ENCODE data around the gene GRIK4.
A peak's percentile ranks its signal among the peaks of the same experiment; 100 is the strongest.

Gene GRIK4

DNA sequence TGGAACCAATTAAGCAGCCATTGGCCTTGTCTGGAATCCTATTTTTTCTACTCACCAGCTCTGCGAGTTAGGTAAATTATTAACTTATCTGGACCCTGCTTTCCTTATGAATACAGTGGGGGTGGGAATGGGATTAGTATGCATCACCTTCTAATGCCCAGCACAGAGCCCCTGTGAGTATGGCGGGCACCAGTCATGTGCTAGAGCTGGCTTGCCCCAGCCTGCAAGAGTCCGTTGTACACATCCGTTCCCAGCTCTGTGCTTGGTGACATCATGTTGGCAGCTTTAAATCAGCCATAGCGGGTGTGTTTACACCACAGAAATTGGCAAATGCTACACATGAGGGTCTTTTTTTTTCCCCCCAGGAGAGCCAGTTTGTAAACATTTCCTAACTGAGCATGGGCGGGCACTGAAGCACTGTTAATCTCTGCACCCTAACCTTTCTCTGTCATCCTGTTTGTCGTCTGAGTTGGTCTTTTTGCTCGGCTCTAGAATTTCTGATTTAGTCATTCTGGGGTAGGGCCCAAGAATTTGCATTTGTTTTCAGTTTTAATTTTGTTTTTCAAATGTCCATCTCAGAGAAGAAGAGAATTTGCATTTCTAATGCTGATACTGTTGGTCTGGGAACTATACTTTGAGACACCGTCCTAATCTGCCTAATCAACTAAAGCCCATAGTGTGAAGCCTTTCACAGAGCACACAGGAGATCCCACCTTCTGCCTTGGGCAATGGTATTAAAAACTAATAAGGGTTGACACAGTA, 382.1 kb downstream of the GRIK4 start:
- peaks cover 12 to 53% of the 10 kb centered on the region in 2 donors for H3K27me3 Mint-ChIP-seq
- no peak overlapping the region for H3K4me3 Mint-ChIP-seq
- no peaks in the 10 kb centered on the region for H3K36me3 Mint-ChIP-seq (ENCODE audit: insufficient read depth)
- peaks cover 0 to 4% of the 10 kb centered on the region in 2 donors for H3K4me1 Mint-ChIP-seq (ENCODE audit: low read depth in 2 of 2)
- no peak overlapping the region for H3K27ac Mint-ChIP-seq
- DNase-seq: no peak
- no peak for ATAC-seq (replicated peaks)
- no peaks in the 10 kb centered on the region for H3K9me3 Mint-ChIP-seq

DNA sequence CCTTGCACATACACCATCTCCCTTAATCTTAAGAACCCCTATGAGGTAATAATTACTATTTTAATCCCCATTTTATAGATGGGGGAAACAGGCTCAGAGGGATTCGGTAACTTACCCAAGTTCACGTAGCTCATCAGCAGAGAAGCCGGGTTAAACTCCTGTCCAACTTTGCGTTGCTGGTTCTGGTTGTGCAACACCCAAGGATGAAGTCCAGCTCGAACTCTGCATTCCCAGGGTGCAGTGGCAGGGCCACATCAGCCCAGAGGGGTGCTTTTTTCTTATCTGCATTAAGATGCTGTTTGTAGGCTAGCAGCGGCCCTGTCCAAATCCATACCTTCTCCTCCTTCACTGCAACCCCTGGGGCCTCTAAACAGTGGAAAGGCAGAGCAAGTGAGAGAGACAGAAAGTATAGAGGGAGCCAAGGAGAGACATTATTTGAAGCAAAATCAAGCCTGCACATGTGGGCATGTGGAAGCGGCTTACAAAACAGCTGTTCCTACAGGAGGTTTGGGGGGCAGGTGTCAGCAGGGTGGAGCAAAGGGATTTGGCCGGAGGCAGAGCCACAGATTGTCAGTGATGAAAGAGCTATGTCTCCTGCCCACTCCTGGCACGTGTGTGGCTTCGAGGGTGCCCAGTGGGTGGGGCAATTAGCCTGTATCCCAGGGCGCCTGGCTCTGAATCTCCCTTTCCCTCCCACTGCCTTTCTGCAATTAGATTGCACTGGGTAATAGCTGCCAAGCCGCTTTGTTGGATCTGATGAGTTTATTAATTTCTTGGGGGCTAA, 382.8 kb downstream of the GRIK4 start:
- Mint-ChIP-seq H3K27ac (no peak overlapping the region), H3K36me3 (ENCODE audit: insufficient read depth) (no peaks in the 10 kb centered on the region), H3K4me1 (ENCODE audit: low read depth in 2 of 2) (peaks cover 0 to 4% of the 10 kb centered on the region in 2 donors), H3K9me3 (no peaks in the 10 kb centered on the region), H3K27me3 (peaks cover 12 to 48% of the 10 kb centered on the region in 2 donors), H3K4me3 (no peak overlapping the region)
- DNase-seq (no peak), ATAC-seq (replicated peaks) (no peak)

DNA sequence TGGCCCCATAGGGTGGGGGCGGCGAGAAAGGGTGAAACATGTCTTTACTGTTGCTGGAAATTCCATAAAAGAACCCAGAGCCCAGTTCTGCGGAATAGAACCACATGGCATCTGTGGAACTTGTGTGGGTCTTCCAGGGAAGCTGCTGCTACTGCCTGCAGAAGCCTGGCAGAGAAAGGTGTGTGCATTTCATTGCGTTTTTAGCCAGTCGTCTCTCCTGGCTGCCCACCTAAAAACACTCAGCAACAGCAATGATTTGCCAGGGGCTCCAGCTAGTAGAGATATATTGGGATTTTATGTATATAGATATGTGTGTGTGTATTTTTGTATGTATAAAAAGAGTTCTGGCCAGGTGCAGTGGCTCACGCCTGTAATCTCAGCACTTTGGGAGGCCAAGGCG, 385.1 kb downstream of the GRIK4 start:
- no peak for DNase-seq
- no peak overlapping the region for H3K4me3 Mint-ChIP-seq
- H3K36me3 Mint-ChIP-seq (ENCODE audit: insufficient read depth): no peaks in the 10 kb centered on the region
- H3K27me3 Mint-ChIP-seq: peaks cover 12 to 35% of the 10 kb centered on the region in 2 donors
- no peaks in the 10 kb centered on the region for H3K9me3 Mint-ChIP-seq
- H3K27ac Mint-ChIP-seq: no peak overlapping the region
- peaks cover 0 to 4% of the 10 kb centered on the region in 2 donors for H3K4me1 Mint-ChIP-seq (ENCODE audit: low read depth in 2 of 2)
- ATAC-seq (replicated peaks): no peak

DNA sequence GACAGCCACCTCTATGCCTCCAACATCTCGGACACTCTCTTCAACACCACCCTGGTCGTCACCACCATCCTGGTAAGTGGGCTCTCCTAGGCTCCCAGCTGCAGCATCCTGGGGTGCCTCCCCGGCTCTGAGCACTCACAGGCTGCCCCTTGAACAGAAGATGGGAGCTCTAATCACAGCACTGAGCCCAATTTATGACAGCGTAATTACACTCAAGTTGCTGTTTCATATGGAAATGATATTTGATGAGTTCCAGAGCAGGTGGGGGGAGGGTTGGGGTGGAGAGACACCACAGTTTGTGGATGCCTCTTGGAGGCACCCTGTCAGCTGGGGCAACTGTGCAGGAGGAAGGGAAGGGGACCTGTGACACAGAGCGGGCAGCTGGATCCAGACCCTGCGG, 387.0 kb downstream of the GRIK4 start:
- ATAC-seq (replicated peaks) (no peak), DNase-seq (no peak)
- Mint-ChIP-seq H3K4me1 (ENCODE audit: low read depth in 2 of 2) (peaks cover 0 to 4% of the 10 kb centered on the region in 2 donors), H3K4me3 (no peak overlapping the region), H3K36me3 (ENCODE audit: insufficient read depth) (no peaks in the 10 kb centered on the region), H3K27me3 (peaks cover 5 to 26% of the 10 kb centered on the region in 2 donors), H3K27ac (no peak overlapping the region), H3K9me3 (no peaks in the 10 kb centered on the region)

DNA sequence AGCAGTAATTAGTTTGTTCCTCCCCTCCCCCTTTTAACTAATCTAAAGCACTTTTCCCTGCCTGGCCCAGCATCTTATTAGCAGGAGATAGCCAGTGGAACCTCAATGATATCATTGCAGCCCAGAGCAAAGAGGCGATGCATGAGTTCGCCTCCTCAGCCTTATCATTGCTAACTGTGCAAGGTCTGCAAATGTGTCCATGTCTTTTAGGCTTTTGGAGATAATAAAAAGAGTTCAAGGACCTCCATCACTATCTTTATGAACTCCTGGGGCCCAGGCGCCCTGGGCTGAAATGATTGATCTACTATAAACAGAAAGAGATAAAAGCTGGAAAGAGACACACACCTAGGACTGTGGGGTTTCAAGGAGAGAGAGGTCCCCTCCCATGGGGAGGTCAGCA, 388.2 kb downstream of the GRIK4 start:
- Mint-ChIP-seq H3K27me3 (peaks cover 5 to 20% of the 10 kb centered on the region in 2 donors), H3K27ac (no peak overlapping the region), H3K36me3 (ENCODE audit: insufficient read depth) (no peaks in the 10 kb centered on the region), H3K9me3 (no peaks in the 10 kb centered on the region), H3K4me3 (no peak overlapping the region), H3K4me1 (ENCODE audit: low read depth in 2 of 2) (peaks cover 0 to 4% of the 10 kb centered on the region in 2 donors)
- no peak for DNase-seq
- no peak for ATAC-seq (replicated peaks)

DNA sequence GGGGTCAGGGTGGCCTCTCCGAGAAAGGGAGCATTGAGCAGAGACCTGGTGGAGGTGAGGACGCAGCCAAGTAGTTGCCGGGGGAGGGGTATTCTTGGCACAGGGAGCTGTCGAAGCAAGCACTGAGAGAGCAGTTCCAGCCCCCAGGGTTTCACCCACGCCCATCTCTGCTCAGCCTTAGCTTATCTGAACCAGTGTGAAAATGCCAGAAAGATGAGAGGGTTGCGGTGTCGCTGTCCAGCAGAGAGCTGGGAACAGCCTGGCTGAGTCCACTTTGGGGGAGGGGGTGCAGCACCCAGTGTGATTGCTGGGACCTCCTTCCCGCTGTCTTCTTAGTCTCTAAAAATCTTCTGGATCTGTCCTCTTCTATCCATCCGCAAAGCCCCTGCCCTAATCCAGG, 389.1 kb downstream of the GRIK4 start:
- no peaks in the 10 kb centered on the region for H3K9me3 Mint-ChIP-seq
- DNase-seq: no peak
- no peak overlapping the region for H3K4me3 Mint-ChIP-seq
- H3K36me3 Mint-ChIP-seq (ENCODE audit: insufficient read depth): no peaks in the 10 kb centered on the region
- peaks cover 5 to 11% of the 10 kb centered on the region in 2 donors for H3K27me3 Mint-ChIP-seq
- H3K4me1 Mint-ChIP-seq (ENCODE audit: low read depth in 2 of 2): peaks cover 0 to 4% of the 10 kb centered on the region in 2 donors
- H3K27ac Mint-ChIP-seq: no peak overlapping the region
- no peak for ATAC-seq (replicated peaks)

DNA sequence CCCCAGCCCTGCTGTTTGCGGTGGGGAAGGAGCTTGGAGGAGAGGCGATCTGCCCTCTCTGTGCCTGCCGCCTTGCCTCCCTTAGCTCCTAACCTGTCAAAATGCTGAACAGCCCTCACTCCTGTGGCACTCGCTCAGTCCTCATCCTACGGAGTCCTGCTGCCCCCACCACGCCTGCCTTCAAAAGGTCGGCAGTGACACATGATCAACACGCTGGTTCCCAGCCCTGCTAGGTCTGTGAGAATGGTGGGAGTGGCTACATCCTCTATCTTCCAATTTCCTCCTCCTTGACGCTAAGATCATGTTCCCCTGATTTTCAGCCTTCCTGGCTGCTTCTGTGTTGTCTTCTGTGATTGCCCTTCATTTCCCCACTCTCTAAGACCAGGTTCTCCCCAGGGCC, 392.1 kb downstream of the GRIK4 start:
- no peak for DNase-seq
- Mint-ChIP-seq H3K36me3 (ENCODE audit: insufficient read depth) (no peaks in the 10 kb centered on the region), H3K9me3 (no peaks in the 10 kb centered on the region), H3K27me3 (peaks cover 0 to under 1% of the 10 kb centered on the region in 2 donors), H3K4me3 (no peak overlapping the region), H3K27ac (no peak overlapping the region), H3K4me1 (ENCODE audit: low read depth in 2 of 2) (peaks cover 0 to 19% of the 10 kb centered on the region in 2 donors)
- ATAC-seq (replicated peaks): no peak

DNA sequence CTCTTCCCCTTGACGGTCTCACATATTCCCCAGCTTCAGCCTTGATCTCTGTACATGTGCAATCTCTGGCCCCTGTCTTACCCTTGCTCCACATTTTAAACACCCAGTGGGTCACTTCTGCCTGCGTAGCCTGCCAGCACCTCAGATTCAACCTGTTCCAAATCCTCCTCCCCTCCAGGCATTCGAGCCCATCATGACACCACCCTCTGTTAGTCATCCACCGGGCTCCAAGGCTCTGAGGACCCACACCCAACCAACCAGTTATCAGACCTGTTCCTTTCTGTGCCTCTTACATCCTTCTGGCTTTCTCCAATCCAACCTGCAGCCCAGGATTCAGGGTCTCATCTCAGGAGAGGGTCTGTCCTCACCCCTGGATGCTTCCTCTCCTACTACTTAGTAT, 392.6 kb downstream of the GRIK4 start:
- no peaks in the 10 kb centered on the region for H3K27me3 Mint-ChIP-seq
- peaks cover 0 to 22% of the 10 kb centered on the region in 2 donors for H3K4me1 Mint-ChIP-seq (ENCODE audit: low read depth in 2 of 2)
- no peak for ATAC-seq (replicated peaks)
- no peaks in the 10 kb centered on the region for H3K9me3 Mint-ChIP-seq
- H3K36me3 Mint-ChIP-seq (ENCODE audit: insufficient read depth): no peaks in the 10 kb centered on the region
- no peak overlapping the region for H3K4me3 Mint-ChIP-seq
- H3K27ac Mint-ChIP-seq: no peak overlapping the region
- no peak for DNase-seq

DNA sequence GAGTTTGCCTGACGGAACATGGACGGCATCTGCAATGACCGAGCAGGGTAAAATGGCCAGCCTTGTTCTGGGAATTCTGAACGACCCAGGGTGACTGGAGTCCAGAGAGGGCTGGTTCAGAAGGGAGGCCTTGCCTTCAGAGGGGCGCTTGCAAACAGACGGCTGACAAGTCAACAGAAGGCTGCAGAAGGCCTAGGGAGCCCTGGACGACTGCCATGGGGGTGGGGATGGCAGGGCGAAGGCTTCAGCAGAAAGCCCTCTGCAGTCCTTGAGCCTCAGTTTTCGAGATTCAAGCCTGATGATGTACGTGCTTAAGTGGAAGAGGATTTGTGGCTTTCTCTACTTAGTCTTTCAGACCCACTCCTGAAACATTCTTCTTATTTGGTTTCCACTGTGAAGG, 395.2 kb downstream of the GRIK4 start:
- peak overlapping the region in 1 of 2 donors; percentile 88 for H3K27ac Mint-ChIP-seq
- H3K4me3 Mint-ChIP-seq: no peak overlapping the region
- no peak for ATAC-seq (replicated peaks)
- no peaks in the 10 kb centered on the region for H3K36me3 Mint-ChIP-seq (ENCODE audit: insufficient read depth)
- DNase-seq: no peak
- H3K9me3 Mint-ChIP-seq: peaks cover 0 to 4% of the 10 kb centered on the region in 2 donors
- H3K27me3 Mint-ChIP-seq: peaks cover 5 to 15% of the 10 kb centered on the region in 2 donors
- H3K4me1 Mint-ChIP-seq (ENCODE audit: low read depth in 2 of 2): peaks cover 0 to 41% of the 10 kb centered on the region in 2 donors

DNA sequence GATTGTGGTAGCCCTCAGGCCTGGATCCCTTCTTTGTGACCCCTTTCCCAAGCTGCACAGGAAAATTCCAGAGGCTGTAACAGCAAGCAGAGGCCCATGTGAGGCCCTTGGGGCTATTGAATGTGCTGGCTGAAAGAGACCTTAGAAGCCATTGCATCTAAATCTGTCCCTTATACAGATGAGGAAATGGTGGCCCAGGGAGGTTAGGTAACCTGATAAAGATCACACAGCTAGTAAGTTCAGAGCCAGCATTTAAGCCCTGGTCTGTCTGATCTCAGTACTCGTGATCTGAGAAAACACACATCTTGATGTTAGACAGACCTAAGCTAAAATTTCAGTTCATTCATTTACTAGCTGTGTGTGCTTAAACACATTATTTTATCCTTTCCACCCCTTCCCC, 396.4 kb downstream of the GRIK4 start:
- DNase-seq: no peak
- Mint-ChIP-seq H3K27ac (peak overlapping the region in 1 of 2 donors; percentile 88), H3K27me3 (peaks cover 5 to 27% of the 10 kb centered on the region in 2 donors)

DNA sequence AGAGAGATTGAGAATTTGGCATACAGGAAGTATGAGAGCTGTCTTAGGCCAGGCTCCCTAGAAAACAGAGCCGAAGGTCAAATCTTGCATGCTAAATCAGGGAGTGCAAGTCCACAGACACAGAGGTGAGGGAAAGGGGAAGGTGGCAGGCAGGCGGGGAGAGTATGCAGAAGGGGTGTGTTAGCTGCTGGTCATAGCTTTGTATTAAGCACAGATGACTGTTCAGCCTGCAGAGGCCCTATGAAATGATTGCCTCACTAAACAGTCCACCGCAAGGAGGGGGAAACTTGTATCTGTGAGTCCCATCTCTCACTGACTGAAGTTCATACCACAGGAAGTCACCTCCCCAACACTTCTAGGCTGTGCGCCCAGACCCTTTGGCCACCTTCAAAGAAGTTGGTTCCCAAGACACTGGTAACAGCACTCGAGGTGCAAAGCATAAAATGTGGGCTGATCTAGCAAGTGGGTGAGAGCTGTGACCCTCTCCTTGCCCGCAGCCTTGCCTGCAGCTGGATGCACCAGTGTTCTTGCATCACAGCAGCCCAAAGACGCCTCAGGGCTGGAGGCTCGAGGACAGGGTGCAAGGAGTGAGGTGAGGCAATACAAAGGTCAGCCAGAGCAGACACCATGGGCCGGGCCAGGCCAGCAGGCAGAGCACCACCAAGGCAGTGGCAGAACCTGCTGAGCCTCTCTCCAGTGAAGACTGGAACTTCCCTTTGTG, 397.1 kb downstream of the GRIK4 start:
- H3K36me3 Mint-ChIP-seq (ENCODE audit: insufficient read depth): no peaks in the 10 kb centered on the region
- DNase-seq (peak in 1 of 3 experiments; percentile 55), ATAC-seq (replicated peaks) (peak; percentile 61)
- H3K27ac Mint-ChIP-seq: peak overlapping the region in 1 of 2 donors; percentile 88
- H3K9me3 Mint-ChIP-seq: peaks cover 0 to 4% of the 10 kb centered on the region in 2 donors
- peaks cover 0 to 51% of the 10 kb centered on the region in 2 donors for H3K4me1 Mint-ChIP-seq (ENCODE audit: low read depth in 2 of 2)
- H3K4me3 Mint-ChIP-seq: peak overlapping the region in 1 of 2 donors; percentile 57
- peaks cover 5 to 27% of the 10 kb centered on the region in 2 donors for H3K27me3 Mint-ChIP-seq

More for the DNA sequence above, 396.4 kb downstream of the GRIK4 start:
- Mint-ChIP-seq H3K4me1 (ENCODE audit: low read depth in 2 of 2) (peaks cover 0 to 51% of the 10 kb centered on the region in 2 donors), H3K36me3 (ENCODE audit: insufficient read depth) (no peaks in the 10 kb centered on the region), H3K4me3 (peak overlapping the region in 1 of 2 donors; percentile 57), H3K9me3 (peaks cover 0 to 4% of the 10 kb centered on the region in 2 donors)
- no peak for ATAC-seq (replicated peaks)

DNA sequence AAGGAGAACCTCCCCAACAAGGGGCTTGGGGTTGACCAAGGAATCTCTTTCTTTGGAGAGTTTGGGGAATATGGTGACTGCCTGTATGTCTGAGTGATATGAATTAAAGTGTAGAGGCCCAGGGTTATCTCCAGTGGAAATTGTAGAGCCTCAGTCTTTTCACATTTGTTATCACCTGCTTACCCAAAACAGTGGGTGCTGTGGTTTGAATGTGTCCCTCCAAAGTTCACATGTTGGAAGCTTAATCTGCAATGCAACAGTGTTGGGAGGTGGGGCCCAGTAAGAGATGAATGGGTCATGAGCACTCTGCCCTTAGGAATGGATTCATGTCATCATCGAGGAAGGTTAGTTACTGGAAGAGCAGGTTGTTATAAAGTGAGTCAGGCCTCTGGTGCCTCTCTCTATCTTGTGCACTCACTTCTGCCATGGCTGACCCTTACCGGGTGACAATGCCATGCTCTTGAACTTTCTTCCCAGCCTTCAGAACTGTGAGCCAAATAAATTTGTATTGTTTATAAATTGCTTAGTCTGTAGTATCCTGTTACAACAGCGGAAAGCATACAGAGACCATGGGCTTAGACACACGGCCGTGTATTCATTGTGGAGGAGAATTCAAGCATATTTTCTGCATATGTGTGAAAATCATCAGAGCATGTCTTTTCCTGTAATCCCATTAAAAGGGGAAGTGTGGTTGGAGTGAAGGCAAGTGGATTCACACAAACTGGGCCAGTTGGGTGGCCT, 398.3 kb downstream of the GRIK4 start:
- H3K4me3 Mint-ChIP-seq: peak overlapping the region in 1 of 2 donors; percentile 57
- H3K9me3 Mint-ChIP-seq: peaks cover 0 to 4% of the 10 kb centered on the region in 2 donors
- no peak overlapping the region for H3K27ac Mint-ChIP-seq
- no peaks in the 10 kb centered on the region for H3K36me3 Mint-ChIP-seq (ENCODE audit: insufficient read depth)
- ATAC-seq (replicated peaks) (no peak), DNase-seq (no peak)
- peaks cover 5 to 38% of the 10 kb centered on the region in 2 donors for H3K27me3 Mint-ChIP-seq
- peaks cover 0 to 51% of the 10 kb centered on the region in 2 donors for H3K4me1 Mint-ChIP-seq (ENCODE audit: low read depth in 2 of 2)

DNA sequence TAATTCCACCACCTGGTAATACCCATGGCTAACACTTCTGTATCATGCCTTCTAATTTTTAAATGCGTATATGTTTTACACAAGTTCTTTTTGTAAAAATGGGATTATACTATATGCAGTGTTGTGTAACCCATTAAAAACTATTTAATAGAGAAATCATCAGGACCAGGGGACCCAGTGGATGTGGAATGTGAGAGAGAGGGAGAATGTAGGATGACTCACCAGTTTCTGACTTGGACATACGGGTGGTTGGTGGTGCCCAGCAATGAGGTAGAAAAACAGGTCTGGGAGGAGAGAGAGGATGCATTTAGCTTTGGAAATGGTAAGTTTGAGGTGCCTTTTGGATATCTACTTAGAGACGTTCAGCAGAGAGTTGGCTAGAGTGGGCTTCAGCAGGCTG, 400.4 kb downstream of the GRIK4 start:
- peaks cover 0 to 4% of the 10 kb centered on the region in 2 donors for H3K9me3 Mint-ChIP-seq

More for the DNA sequence above, 400.4 kb downstream of the GRIK4 start:
- DNase-seq (no peak), ATAC-seq (replicated peaks) (no peak)
- H3K4me3 Mint-ChIP-seq: no peak overlapping the region
- peaks cover 5 to 51% of the 10 kb centered on the region in 2 donors for H3K27me3 Mint-ChIP-seq
- peaks cover 0 to 46% of the 10 kb centered on the region in 2 donors for H3K4me1 Mint-ChIP-seq (ENCODE audit: low read depth in 2 of 2)
- no peaks in the 10 kb centered on the region for H3K36me3 Mint-ChIP-seq (ENCODE audit: insufficient read depth)
- no peak overlapping the region for H3K27ac Mint-ChIP-seq
